Stimulated activated CD4-positive, alpha-beta T cell treated with anti-CD3 and anti-CD28 coated beads, TNF-alpha, amount 100 ng/mL, for 24 hours (primary cell): Measurements from ENCODE around the gene ACACA.
A peak's percentile ranks its signal among the peaks of the same experiment; 100 is the strongest.

Source experiments
- DNase-seq, 3 experiments: peaks; one replicate each; pipeline ENCODE4 v3.0.0-alpha.2; 2020; ENCODE audit warnings: low read depth in 3 of 3

Gene ACACA

DNA sequence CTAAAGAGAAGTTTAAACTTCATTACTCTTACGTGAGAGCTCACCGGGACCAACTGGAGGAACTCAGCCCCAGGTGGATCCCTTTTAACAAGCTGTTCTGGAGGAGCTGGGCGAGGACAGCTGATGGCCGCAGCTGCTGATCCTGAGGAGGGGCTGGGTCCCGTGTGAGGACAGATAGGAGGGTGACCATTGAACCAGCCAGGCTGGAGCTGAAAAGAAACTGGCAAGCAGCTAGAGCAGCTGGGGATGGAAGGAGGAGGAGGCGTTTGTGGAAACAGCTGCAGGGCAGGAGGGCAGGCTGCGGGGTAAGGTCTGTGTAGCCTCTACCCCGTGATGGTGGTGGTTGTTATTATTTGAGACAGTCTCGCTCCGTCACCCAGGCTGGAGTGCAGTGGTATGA, 338.4 kb downstream of the ACACA start:
- no peak for DNase-seq

DNA sequence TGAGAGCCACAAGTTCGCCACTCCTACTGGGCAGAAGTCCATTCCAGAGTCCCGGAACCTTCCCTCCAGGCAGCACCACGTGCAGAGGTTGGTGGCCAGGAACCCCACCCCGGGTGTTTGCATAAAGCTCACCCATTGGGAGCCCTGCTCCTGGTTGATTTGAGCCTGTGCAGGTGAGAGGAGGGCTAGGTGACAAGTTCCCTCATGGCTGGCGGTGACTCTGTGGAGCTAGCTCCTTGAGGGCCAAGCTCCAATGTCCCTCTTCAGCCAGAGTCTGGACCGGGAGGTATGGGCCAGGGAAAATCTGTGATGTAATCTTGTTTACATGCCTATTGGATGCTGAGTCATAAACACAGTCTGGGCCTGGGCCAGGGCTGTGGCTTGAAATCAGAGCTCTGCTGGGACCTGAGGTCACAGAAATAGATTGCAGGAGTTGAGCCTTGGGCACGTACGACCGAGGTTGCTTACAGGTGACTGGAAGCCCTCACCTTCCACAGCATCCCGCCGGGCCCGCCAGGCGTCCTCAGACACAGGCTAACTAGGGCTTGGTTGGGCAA, 339.0 kb downstream of the ACACA start:
- DNase-seq: no peak

DNA sequence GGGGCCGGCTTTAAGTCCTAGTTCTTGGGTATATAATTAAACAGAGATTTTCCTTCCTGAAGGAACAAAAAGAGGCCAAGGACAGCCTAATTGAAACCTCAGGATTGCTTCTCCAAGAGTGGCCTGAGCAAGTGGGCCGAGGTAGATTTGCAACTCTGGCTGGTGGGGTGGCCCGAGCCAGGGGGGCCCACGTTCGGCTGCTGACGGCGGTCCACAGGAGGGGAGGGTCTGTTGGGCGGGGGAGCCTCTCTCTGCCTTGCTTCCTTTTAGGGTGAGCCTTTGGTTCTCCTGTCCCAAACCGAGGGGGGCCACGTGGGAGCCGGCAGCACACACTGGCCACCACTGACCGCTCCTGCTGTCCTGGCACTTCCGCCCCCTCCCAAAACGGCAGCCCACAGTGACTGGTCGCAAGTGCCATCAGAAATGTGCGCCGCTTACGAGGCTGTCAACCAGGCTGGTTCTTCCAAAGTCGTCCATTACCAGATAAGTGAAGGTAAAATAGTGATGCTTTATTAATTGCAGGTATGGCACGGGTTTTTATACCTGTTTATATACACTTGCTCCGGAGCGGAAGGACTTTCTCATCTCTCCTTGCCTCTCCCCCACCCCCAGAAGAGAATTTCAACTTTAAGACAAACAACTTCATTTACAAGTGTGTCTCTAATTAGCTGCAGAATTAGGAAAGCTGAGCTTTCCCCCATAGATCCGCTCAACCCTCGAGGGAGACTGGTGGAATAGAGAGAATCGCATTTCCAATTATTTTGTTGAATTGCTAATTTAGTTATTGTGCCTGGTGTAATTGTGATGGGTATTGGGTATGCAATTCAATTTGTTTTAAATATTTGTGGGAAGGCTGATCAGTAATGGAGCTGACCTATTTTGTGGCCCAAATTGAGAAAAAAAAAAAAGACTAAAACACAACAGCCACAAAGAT, 340.0 kb downstream of the ACACA start:
- DNase-seq: no peak

DNA sequence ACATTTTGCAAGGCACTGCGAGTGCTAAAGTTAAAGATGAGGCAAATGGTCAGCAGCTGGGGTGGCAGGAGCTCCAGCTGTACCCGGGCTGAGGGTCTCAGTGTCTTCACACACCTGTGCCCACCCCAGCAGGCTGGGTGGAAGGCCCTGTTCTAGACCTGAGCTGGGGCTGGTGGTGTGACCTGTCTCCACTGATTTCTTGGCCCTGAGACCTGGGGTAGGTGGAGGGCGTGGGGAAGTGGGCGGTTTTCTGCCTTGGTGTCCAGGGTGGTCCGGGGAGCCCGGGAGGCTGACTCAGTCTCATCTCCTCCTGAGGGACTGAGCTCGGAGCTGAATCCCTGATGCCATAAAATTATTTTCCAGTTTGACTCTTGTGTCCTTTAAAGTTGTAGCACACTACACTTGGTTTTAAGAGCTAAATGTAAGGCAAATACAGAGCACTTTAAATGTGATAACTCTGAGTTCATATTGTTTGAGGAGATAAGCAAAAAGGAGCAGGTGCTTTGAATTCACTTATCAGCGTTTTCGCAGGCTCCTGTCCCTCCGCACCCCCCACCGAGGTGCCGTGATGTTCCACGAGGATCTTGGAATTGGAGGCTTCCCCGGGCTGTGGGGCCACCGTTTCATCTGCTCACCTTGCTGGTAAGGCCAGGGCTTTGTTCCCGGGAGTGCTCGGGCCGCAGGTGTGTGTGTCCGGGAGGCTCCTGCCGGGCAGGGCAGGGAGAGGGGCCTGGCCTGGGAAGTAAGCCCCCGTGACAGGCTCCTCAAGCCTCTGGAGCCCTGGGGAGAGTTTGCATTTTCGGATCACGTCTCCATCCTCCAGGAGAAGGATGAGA, 340.9 kb downstream of the ACACA start:
- no peak for DNase-seq

DNA sequence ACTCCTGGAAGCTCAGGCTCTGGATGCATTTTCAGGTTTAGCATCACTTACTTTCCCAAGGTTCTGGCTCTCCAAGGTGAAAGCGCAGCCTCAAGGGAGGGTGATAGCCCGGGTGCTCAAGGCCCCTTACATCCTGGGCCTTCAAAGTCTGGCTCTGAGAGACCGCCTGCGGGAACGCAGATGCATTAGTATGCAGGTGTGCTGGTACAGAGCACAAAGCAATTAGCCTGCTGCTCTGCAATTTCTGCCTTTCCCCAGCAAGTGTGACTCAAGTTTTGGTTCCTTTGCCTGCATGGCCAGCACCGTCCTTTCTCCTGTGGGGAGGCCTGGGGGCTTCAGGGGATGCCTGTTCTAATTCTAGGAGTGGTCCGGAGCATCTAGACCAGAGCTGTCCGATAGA, 341.7 kb downstream of the ACACA start:
- DNase-seq: no peak

DNA sequence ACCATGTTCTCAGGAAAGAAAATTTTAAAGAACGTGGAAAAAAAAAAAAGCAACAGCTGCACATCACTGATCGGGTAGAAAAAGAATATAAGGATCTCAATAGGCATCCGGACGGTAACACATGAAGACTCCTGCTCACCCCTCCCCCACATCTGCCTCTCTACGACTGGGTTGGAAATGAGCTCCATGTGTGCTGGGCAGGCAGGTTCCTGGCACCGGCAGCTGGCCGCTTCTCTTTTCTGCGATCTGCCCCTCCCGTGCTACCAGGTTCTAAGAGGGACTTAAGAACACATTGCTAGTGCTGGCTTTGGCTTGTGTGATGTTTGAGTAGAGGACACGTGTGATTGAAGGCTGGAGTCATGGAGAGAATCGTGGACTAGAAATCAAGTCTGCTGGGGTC, 342.4 kb downstream of the ACACA start:
- no peak for DNase-seq

DNA sequence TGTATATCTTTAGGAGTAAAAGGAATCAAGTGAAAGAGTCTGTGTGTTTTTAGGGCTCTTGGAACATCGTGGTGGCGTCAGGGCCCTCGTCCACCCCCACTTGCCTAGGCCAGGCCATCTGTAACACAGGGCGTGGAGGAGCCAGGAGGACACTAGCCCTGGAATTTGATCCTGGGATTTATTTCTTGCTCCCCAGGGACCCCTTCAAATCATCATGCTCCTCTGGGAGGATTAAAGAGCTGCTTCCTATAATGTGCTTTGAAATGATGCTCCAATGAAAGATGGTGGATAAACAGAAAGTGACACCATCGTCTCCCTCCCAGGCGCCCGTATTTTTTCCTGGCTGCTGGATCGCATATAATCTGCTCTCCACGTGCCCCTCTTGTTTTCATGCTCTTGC, 344.6 kb downstream of the ACACA start:
- no peak for DNase-seq

DNA sequence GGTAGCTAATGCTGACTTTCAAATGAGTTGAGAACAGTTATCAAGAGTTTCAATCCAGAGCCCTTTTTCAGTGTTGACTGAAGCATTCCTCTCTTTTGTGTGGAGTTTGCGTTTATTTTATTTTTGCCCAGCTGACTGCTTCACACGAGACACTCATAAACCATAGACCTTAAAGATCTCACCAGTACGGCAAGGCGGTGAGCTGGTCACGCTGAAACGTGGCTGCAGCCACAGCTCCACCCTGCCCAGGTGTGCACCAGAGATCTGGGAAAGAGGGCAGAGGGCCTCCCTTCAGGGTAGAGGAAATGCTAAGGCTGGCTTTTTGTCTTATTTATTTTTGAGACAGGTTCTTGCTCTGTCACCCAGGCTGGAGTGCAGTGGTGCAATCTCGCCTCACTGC, 345.7 kb downstream of the ACACA start:
- DNase-seq: no peak

DNA sequence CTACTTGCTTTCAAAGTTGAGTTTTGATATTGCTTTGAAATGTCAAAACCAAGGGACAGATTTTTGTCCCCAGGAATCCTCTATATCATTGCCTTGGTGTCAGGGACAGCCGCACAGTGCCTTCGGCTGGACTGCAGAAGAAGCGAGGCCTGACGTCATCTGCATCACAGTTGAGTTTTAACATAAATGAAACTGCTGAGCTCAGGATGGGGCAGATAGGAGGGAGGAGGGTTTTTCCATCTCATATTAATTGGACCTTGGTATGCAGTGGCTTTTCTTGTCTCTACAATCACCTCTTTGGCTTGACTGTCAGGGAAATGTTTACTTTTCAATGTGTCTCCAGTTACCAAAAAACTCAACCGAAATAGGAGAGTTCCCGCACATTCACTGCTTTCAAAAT, 346.5 kb downstream of the ACACA start:
- no peak for DNase-seq

DNA sequence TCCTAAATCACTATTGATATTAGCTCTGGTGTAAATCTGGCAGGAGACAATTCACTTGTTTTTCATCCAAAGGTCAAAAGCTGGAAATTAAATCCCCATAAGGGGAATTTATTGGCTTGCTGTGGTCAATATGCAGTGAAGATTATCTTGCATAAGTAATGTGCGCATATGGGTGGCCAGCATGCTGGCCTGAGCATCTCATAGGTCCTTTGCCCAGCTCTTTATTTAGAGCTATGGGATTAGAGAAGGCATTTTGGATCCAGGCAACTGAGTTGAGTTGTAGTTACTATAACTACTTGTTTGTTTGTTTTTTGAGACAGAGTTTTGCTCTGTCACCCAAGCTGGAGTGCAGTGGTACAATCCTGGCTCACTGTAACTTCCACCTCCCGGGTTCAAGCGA, 347.1 kb downstream of the ACACA start:
- no peak for DNase-seq

DNA sequence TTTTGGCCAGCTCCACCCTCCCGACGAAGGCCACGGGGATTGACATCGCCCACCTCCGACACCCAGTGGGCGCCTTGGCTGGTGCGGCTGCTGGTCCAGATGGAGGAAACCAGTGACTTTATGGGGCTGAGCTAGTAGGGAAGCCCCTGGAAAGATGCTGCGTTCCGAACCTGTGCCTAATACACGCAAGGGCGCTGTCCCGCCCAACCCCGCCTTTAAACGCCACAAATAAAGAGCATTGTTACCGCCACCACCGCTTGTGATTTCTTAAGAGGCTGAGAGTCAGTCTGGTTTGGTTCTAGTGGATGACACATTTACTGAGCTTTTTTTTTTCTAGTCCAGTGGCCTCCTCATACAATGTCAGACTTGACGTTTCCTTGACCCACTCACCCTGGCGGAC, 350.0 kb downstream of the ACACA start:
- no peak for DNase-seq

DNA sequence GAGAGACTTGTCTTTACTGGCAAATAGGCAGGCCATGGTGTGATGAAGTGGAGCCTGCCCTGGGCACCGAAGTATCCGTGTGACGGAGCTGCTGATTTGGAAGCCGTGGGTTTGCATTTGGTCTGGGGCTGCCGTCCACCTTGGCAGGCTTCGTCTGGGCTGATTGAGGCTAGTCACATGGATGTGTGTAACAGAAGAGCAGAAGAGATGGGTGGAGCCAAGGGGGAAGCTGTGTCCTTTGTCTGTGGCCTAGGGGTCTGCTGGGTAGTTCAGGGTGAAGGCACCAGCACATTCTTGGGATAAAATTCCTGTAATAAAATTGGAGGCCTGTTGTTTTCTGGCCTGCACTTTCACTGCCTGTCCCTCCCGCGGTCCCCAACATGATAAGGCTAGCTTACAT, 351.7 kb downstream of the ACACA start:
- DNase-seq: no peak

DNA sequence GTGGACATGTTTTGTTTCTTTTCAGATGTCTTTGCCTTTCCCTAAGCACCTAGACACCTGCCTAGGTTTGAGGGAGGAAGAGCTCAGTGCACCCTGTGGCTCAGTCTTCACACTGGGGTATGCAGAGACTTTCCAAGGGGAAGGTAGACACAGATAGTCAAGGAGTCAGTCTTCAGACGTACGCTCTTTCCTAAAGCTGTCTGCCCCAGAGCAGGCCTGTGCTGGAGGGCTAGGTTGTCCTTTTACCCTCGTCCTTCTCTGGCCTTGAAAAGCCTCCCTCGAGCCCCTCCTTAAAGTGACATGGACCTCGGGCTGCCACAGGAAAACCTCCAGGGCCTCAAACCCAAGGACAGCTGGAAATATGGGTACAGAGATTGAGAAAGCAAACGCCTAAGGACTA, 354.2 kb downstream of the ACACA start:
- no peak for DNase-seq

DNA sequence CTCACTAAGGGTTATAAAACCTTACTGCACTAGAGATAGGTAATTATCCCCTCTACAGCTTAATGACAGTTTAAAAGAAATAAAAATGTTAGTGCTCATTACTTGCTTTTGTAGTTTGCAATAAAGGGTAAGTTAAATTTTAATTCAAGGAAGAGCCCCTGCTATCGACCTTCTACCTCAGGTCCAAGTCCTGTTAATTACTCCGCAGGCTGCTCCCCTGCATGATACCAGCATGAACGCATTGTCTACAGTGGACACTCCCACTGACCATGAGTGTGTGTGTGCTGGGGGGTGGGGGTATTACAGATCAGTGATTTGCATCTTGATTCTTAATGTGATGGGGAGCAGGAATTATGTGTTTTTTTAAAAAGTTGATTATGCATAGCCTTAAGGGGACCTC, 354.8 kb downstream of the ACACA start:
- DNase-seq: no peak

DNA sequence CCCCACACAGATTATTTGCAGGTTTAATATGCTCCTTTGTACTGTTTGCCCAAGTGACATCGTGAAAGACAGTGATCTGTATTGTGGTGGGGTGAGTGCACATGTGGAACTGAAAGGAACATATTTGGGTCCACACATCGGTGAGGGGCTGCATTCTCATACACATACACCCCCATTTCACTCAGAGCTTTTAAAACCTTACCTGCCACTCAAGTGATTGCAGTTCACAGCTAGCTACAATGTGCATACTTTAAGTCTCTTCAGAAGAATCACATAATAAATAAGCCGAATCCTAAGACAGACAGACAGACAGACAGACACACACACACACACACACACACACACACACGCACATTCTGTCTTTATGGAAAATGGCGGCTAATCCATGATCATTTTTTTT, 355.3 kb downstream of the ACACA start:
- no peak for DNase-seq

DNA sequence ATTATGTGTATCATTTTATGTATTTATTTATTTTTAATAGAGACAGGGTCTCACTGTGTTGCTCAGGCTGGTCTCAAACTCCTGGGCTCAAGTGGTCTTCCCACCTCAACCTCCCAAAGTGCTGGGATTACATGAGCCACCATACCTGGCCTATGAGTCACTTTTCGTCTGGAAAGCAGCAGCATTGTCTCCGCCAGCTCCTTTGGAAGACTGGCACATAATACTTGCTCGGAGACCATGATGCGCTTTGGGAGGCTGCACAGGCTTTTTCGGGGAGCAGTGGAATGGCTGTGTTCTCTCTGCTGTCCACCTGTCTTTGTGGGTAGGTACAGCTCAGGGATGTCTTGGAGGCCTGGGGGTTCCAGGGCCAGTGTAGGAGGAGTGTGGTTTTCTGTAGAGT, 355.7 kb downstream of the ACACA start:
- no peak for DNase-seq

DNA sequence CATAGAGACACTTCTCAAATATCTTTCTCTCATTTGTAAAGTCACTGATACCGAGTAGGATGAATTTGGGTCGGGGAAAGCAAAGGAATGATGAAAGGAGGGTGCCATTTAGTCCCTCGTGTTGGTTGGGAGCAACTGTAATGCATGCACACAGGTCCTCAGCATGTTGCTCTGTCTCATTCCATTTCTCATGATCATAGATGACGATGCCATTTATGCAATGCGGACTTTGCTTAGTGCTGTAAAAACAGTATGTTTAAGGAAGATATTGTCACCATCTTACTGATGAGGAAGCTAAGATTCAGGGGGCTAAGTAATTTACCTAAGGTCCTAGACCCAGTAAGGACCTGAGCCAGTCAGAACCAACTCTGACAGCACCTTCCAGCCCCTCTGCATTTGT, 357.8 kb downstream of the ACACA start:
- DNase-seq: no peak

DNA sequence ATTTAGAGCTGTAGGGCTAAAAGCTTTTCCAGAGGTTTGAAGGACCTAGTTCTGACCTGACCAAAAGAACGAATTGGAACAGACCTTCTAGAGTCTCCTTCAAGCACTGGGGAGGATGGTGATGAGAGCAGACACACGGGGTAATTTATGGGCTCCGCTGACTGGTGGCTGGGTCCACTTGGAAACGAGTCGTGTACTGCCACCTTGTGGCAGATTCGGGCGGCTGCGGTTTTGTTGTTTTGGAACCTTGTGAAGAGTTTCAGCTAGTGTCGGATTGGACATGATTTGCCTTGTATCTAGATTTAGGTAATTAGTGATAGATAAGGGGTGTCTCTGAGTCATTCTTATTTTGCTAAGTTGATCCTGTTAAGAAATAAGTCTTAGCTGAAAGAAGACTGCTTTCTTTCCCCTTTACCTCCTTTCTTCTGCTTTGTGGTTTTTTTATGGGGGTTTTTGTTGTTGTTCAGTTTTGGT, 359.0 kb downstream of the ACACA start:
- peak; percentile 51 to 80 (median 73) for DNase-seq

DNA sequence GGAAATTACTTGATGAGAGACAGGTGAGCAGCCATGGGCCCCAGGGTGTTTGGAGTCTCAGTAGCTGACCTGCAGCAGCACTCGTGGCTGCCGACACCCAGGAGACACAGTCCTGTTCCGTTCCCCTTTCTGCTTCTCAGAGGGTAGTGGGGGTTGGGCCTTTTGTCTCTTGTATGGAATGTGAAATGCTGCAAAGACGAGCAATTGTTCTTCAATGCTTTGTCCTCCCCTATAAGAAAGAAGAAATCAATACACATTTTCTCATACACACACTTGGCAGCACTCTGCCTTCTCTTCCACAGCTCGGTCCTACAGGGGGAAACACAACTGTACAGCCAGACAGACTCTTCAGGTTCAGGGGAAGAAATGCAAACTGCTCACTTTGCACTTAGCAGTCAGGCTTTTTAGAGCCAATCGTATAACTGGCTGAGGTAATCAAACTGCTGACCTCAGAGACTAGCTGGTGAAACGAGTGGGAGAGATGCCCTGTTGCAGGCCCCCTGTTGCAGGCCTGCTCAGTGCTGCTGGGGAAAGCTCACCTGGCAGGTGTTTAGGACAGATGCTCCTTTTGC, 361.2 kb downstream of the ACACA start:
- DNase-seq: no peak

DNA sequence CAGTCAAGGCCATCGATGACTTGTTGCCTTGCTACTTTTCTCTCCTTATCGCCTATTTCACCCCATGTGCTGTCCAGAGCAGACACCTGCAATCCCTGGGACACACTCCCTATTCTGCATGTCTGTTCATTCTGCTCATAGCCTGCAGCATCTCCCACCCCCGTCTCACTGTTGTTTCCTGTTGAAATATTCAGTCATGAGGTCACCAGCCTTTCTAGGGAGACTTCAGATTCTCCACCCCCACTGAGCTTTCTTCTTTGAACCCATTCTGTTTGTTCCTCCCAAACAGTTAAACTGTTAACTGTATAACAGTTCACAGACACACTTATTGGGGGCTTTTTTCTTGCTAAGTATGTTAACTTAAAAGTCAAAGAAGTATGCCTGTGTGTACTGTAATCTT, 363.4 kb downstream of the ACACA start:
- DNase-seq: no peak

DNA sequence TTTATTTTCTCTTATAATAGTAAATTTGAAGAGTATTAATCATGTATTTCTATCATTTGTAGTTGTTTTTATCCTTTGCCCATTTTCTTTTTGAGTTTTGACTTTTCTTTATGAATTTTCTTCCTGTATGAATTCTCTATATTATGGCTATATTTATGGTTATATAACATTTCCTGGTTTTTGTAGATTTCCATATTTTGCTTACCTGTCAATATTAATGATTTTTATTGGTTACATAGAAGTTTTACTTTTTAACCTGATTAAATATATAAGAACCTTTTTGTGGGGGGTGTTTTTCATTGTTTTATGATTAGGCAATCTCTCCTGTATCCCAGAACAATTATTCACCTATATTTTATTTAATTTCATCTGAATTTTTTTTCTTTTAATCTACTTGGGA, 364.7 kb downstream of the ACACA start:
- no peak for DNase-seq

DNA sequence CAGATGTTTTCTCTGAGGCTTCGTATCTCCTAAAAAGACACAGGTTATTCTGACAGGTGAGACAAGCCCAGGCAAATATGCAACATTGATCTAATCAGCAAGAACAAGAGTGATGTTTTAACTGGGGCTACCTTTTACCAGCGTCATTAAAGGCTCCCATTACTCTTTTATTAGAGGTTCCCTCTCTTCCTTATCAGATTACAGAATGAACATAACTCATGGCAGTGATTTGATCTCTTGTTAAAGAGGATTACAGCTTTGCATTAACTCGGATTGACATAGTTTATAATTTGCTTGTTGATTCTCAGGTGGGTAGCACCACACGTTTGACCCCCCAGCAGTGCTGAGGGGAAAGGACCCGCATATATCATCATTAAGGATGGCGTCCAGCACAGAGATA, 367.4 kb downstream of the ACACA start:
- DNase-seq: no peak
